Esophagus squamous epithelium (tissue), 5 donors: ENCODE measurements around the gene SMPD2. TPM values are rescaled to one million over a fixed set of nuclear protein-coding genes. Genes with fewer than 3 reads are reported as not detected.

Experiments used
- DNase-seq: peaks from one replicate; lab custom pipeline; 2025; lab: John Stamatoyannopoulos, UW
- H3K27ac ChIP-seq, 4 donors: fragments of 200-600 bp; sonication (generic); one replicate each; pipeline ENCODE4 v1.5.1; 2016 to 2019; ENCODE audit warnings: mild to moderate bottlenecking in 1 of 4
- H3K27me3 ChIP-seq, 4 donors: fragments of 200-600 bp; sonication (generic); 1 replicate in 3 of 4; 2 replicates in 1 of 4; pipeline versions ENCODE4 v1.5.1 to v1.6.0; 2017 to 2021; ENCODE audit warnings: antibody characterized with exemption in 1 of 4
- H3K36me3 ChIP-seq, 3 donors: fragments of 200-600 bp; sonication (generic); one replicate each; pipeline ENCODE4 v1.5.1; 2016 to 2019
- H3K4me1 ChIP-seq, 3 donors: fragments of 200-600 bp; sonication (generic); one replicate each; pipeline ENCODE4 v1.5.1; 2017 to 2019
- H3K4me3 ChIP-seq, 4 donors: fragments of 200-600 bp; sonication (generic); 1 replicate in 3 of 4; 2 replicates in 1 of 4; pipeline ENCODE4 v1.5.1; 2016 to 2019; ENCODE audit warnings: mild to moderate bottlenecking in 2 of 4, moderate library complexity in 1 of 4
- H3K9me3 ChIP-seq, 3 donors: fragments of 200-600 bp; sonication (generic); one replicate each; pipeline ENCODE4 v1.5.1; 2016 to 2019
- CTCF ChIP-seq, 6 experiments: fragments of 450-650 bp in 4 of 6; fragments of 200-600 bp in 2 of 6; sonication (generic) in 2 of 6; IDR thresholded peaks; one replicate each; pipeline ENCODE4 v1.5.1; 2016 to 2019; ENCODE audit warnings: antibody characterized with exemption in 6 of 6, mild to moderate bottlenecking in 4 of 6, moderate library complexity in 4 of 6
- POLR2A ChIP-seq, 4 donors: fragments of 450-650 bp; IDR thresholded peaks; one replicate each; pipeline ENCODE4 v1.6.1; 2017; ENCODE audit warnings: antibody characterized with exemption in 4 of 4, mild to moderate bottlenecking in 4 of 4, moderate library complexity in 3 of 4
- WGBS, 2 donors: methylation state at CpG; one replicate each; pipeline ENCODE4 v1.1.5; 2018; 5-methylcytosine and 5-hydroxymethylcytosine counted together
- intact Hi-C: fragments of 100-400 bp; cut with DNase I; formaldehyde crosslinking; loops from one replicate; pipeline ENCODE4 v1.15.0; 2022
- total RNA-seq, 4 donors: library from RNA; depleted of rRNA; stranded (reverse); fragments of >200 nt; gene quantifications; one replicate each; pipeline ENCODE4 v1.1.0, GENCODE V29; 2016
- donor health status: DM: yes; HTN: yes; CAD: no.

Gene SMPD2
- total RNA-seq, 4 donors from 2014 or later: 10.6 to 28.1 (median 24.0) TPM

GRCh38 chr6:109449795-109450673, 9.5 kb downstream of the SMPD2 start:
- no peak for DNase-seq
- intact Hi-C loops: no loop called here
- Histone ChIP-seq H3K4me3 (no peak overlapping the region), H3K9me3 (no peaks in the 10 kb centered on the region), H3K27ac (no peak overlapping the region), H3K4me1 (peaks cover 11 to 35% (median 15%) of the 10 kb centered on the region in 3 donors), H3K36me3 (peaks cover 0 to 31% (median 4%) of the 10 kb centered on the region in 3 donors), H3K27me3 (no peaks in the 10 kb centered on the region)
- no peak for TF ChIP-seq CTCF (IDR thresholded peaks at IDR 0.05)
- TF ChIP-seq POLR2A (IDR thresholded peaks at IDR 0.05): no peak
- 47 to 49% methylated on average over 2 to 4 of the region's 16 CpGs for WGBS, 2 donors

- intact Hi-C loops: no loop called here
- Histone ChIP-seq H3K27ac (no peak overlapping the region), H3K36me3 (peaks cover 0 to 24% (median 0%) of the 10 kb centered on the region in 3 donors), H3K27me3 (no peaks in the 10 kb centered on the region), H3K4me1 (peaks cover 16 to 43% (median 18%) of the 10 kb centered on the region in 3 donors), H3K4me3 (no peak overlapping the region), H3K9me3 (no peaks in the 10 kb centered on the region)
- no peak for TF ChIP-seq POLR2A (IDR thresholded peaks at IDR 0.05)
- no peak for TF ChIP-seq CTCF (IDR thresholded peaks at IDR 0.05)
- 53 to 73% methylated on average over 3 of the region's 3 CpGs for WGBS, 2 donors
- no peak for DNase-seq
Measured at GRCh38 chr6:109450801-109451200, 10.3 kb downstream of the SMPD2 start.

- Histone ChIP-seq H3K9me3 (no peaks in the 10 kb centered on the region), H3K27ac (no peak overlapping the region), H3K27me3 (no peaks in the 10 kb centered on the region), H3K4me3 (no peak overlapping the region), H3K4me1 (peaks cover 20 to 49% (median 24%) of the 10 kb centered on the region in 3 donors), H3K36me3 (peaks cover 0 to 18% (median 0%) of the 10 kb centered on the region in 3 donors)
- intact Hi-C loops: no loop called here
- DNase-seq: no peak
- TF ChIP-seq CTCF (IDR thresholded peaks at IDR 0.05) (no peak), POLR2A (IDR thresholded peaks at IDR 0.05) (no peak)
- 63% methylated on average over 4 of the region's 7 CpGs; no CpG with 5 or more reads in 1 of the 2 donors for WGBS, 2 donors
Measured at GRCh38 chr6:109451376-109451775, 10.9 kb downstream of the SMPD2 start.

- Histone ChIP-seq H3K4me3 (no peak overlapping the region), H3K27me3 (no peaks in the 10 kb centered on the region), H3K4me1 (peaks cover 28 to 57% (median 31%) of the 10 kb centered on the region in 3 donors), H3K9me3 (no peaks in the 10 kb centered on the region), H3K27ac (no peak overlapping the region), H3K36me3 (peaks cover 0 to 10% (median 0%) of the 10 kb centered on the region in 3 donors)
- intact Hi-C loops: no loop called here
- TF ChIP-seq POLR2A (IDR thresholded peaks at IDR 0.05) (no peak), CTCF (IDR thresholded peaks at IDR 0.05) (no peak)
- DNase-seq: no peak
- WGBS, 2 donors: 83 to 91% methylated on average over 5 to 9 of the region's 9 CpGs
Measured at GRCh38 chr6:109452181-109452580, 11.7 kb downstream of the SMPD2 start.

- DNase-seq: no peak
- Histone ChIP-seq H3K9me3 (no peaks in the 10 kb centered on the region), H3K36me3 (peaks cover 0 to 10% (median 0%) of the 10 kb centered on the region in 3 donors), H3K27me3 (no peaks in the 10 kb centered on the region), H3K27ac (peak overlapping the region in 1 of 4 donors; percentile 92), H3K4me3 (no peak overlapping the region), H3K4me1 (peaks cover 31 to 67% (median 34%) of the 10 kb centered on the region in 3 donors)
- intact Hi-C loops: no loop called here
- no CpG with 5 or more reads among the region's 2 CpGs for WGBS, 2 donors
- TF ChIP-seq CTCF (IDR thresholded peaks at IDR 0.05) (no peak), POLR2A (IDR thresholded peaks at IDR 0.05) (no peak)
Measured at GRCh38 chr6:109453156-109453555, 12.6 kb downstream of the SMPD2 start.
